HG03520 (cell line): ENCODE results near the gene PTPRK.
"Not testable (repeated sequence)": the region's sequence is repeated elsewhere in the genome, so short reads cannot be mapped to it uniquely, and the experiment has no call there.

ENCODE experiments used
- ATAC-seq: cut with Tn5 transposase; IDR thresholded peaks from one replicate; pipeline ENCODE4 v1.9.1; 2021; ENCODE audit warnings: mild to moderate bottlenecking, moderate library complexity; ENCODE audit not compliant: unreplicated experiment

The PTPRK gene

DNA sequence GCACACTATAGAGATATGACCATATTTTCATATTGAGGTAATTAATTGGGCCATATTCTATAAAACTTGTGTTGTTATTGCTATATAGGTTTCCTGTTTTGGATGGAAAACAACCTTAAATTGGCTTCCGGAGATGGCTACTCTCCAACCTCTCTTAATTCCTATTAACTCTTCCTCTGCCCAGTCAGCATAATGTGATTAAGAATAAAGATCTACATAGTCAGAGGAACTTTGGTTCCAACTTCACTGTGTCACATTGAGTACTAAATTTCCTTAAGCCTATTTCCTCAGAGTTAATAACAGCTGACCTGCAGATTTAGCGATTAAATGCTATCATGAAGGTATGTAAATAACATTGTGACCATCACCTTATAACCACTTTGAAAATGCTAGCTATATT lies 67.7 kb downstream of the PTPRK start:
- no peak for ATAC-seq

DNA sequence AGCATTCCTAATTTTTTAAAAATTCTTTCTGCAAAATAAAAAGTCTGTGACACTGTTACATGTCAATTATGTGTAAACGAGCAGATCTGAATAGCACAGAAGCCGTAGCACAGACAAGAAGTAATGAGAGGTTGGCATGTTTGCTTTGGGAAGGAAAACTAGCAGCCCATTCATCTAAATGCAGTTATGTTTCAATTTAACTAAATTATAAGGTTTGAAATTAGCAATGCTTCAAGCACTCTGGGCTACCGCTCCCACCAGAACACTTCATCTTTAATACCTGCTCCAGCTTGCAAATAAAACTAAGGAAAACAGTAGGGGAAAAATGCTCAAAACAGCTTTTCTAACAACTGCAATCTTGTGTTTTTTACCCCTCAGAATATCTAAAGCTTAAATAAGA lies 73.9 kb downstream of the PTPRK start:
- no peak for ATAC-seq

DNA sequence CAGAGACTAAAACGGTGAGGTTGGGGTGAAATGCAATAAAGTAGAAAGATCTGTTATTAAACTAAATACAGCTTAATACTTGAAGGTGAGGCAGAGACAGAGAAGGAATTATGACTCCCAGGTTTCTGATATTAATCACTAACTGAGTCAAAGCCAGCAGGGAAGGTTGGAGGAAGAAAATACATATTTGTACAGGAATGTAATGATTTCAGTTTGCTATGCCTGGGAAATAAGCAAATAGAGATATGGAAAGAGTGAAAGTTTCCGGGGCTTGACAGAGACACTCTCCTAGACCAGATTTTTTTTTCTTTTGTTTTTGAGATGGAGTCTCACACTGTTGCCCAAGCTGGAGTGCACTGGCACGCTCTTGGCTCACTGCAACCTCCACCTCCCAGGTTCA lies 76.8 kb downstream of the PTPRK start:
- no peak for ATAC-seq

DNA sequence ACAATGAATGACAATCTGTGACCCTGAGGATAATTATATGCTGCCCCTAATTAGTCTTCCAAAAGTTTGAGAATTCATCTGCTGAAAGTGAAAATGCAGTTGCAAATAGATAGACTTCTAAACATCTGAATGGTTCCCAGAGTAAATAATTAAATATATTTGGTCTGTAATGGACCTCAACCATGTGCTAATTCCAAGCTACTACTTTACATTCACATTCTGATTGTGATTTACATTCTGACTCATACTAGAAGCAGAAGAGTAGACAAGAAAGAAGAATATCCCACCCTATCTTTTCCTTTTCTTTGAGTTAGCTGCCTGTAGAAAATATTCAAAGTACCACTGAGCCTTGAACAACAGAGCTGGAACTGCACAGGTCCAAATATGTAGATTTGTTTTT lies 80.8 kb downstream of the PTPRK start:
- no peak for ATAC-seq

DNA sequence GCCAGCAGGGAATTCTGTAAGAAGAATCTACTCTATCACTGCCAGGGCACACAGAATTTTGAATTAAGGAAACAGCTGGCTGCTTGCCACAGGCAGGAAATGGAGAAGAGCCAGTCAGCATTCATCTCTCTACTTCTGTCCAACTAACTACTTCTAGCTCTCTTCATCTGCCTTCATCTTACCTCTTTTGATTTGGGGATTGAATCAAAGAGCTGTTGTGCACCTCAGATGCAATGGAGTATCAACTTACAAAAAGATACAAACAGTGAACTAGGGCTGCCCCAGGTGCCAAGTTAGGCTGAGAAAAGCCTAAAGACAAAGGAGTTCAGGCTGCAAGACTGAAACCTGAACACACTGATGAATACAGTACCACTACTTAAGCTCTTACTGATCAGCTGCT lies 82.0 kb downstream of the PTPRK start:
- no peak for ATAC-seq

DNA sequence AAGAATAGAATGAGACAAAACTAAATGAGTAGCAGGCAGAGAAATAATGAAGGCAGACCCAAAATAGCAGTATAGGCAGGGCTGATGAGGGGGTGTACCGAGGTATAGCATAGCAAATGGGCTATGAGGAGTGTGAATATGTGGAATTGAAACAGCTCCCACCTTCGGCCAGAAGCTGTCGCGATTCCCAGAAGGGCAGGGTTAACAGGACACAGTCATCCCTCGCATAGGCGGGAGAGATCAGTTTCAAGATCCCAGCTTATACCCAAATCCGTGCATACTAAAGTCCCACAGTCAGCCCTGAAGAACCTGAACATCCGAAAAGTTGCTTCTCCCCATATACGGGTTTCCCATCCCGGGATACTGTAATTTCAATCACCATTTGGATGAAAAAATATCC lies 82.7 kb downstream of the PTPRK start:
- ATAC-seq: no peak

DNA sequence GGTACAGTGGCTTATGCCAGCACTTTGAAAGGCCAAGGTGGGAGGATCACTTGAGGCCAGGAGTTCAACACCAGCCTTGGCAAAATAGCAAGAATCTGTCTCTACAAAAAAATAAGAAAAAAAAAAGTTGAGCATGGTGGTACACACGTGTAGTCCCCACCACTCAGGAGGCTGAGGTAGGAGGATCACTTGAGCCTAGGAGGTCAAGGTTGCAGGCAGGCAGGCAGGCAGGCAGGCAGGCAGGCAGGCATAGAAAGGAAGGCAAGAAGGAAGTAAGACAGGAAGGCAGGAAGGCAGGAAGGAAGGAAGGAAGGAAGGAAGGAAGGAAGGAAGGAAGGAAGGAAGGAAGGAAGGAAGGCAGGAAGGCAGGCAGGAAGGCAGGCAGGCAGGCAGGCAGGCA lies 85.6 kb downstream of the PTPRK start:
- ATAC-seq: not testable (repeated sequence)

DNA sequence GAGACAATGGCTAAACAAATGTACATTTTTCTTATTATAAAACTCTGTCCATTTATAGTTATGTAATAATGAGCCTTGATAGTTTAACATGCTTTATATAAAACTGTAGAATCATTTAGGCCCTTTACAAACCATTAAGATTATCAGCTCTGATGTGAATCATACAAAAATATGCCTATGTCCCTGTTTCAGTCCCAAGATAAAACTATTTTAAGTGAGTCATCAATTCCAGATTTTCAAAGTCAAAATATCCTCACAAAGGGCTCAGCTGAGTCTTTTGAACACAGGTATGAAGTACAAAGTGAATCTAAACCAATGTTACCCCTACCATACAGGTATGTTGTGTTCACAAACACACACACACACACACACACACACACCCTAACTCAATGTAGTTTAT lies 88.0 kb downstream of the PTPRK start:
- no peak for ATAC-seq

DNA sequence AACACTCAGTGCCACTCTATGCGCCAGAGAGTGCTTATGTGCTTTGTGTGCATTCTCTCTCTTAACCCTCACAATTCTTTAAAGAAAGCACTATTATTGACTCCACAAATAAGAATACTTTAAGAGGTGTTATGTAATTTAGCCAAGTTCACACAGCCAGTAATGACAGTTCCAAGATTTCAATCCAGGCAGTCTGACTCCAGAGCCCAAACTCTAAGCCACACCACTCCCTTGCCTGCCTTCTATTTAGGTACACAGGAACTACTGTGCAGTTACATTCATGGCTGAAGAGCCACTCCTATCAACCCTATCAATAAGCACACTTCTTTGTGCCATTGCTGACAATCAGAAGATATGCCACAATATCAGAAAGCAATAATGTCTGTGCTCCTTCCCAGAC lies 93.3 kb downstream of the PTPRK start:
- no peak for ATAC-seq

DNA sequence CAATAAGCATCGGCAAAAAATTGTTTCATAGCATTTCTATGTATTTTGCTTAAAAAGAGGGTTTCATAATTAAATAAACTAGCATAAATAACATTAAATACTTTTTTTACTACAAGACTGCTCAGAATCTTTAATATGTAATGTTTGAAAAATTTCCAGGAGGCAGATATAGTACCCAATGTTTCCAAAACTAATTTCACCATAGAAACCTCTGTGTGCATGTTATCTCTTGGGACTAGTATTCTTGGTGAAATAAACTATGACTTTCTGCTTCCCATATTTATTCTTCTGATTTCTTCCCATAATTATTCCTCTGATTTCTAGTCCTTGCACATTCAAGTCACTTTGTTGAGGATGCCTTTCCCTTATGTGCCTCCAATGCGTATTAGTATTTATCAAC lies 94.5 kb downstream of the PTPRK start:
- no peak for ATAC-seq

DNA sequence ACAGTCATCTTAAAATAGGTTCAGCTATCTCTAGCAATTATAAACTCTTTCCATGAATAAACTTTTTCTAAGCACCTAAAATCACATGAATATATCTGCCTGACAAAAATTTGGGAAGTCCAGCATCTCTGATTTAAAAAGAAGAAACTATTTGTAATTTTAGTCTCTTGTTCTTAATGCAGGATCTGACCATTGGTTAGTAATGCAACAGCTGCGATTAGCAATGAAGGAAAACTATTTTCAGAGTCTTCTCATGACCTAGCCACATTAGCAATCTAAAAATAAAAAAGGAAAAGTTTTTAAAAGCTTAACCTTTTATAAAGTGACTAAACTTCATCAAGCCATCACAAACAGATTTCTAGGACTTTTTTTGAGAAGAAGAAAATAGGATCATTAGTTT lies 97.5 kb downstream of the PTPRK start:
- ATAC-seq: no peak

DNA sequence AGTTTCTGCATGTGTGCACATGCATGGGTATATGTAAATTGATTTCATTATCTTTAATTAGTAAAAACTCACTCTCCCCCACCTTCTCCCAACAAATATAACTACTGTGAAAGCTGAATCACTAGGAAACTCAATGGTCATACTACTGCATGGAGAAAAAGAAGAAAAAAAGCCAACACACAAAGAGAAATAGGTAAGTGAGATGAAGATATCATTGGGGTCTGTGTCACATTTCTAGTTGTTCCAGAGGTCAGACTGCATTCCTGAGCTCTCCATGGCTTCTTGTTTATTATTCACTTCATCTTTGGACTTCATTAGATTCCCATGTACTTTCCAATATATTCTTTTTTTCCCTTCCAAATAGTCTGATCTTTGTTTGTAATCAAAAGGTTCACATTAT lies 98.2 kb downstream of the PTPRK start:
- ATAC-seq: no peak

DNA sequence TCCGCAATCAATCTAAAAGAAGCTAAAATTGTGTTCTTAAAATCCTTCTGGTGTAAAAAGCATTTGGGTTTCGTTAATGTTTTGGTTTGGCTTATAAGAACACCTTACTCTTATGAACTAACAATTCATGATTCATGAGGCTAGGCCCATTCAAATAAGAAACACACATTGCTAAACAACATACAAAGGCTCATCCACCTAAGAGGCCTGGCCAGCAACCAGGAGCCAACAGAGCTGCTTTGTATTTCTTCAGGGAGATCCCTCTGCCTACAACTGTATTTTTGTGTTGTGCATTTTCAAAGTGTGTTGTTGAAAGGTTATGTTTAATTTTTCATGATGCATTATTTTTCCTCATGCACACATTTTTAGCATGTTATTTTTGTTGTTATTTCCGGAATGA lies 98.6 kb downstream of the PTPRK start:
- no peak for ATAC-seq

DNA sequence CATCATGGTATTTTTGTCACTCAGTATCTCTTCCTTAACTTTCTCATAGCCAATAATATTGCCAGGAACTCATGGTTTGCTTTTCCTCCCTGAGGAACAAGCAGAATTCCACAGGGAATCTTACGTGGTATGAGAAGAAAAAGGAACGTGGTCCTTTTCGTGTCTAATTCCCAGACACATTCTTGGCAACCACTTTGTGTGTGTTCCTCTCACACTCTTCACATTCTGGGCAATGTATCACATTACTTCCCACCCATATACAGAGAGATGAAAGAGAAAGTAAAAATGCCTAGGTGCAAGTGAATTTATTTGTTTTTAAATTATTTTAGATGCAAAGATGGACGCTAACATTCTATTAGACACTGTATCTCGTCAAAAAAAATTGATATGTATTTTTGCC lies 102.7 kb downstream of the PTPRK start:
- no peak for ATAC-seq

DNA sequence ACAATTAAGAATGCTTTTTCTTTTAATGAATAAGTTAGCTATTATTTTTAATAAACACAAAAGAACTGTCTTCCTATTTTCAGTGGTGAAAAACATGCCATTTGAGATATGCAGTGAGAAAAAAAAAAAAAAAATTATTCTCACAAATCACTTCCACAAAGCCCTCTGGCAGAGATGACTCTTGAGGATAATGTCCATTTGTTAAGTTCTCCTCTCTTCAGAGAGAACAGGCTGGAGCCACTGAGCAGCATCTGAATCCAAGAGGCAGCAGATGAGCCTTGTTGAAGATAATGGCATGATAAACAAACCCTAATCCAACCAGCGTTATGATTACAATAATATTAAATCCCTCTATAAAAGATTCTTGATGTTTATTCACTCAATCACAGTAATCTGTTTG lies 105.0 kb downstream of the PTPRK start:
- ATAC-seq: no peak

DNA sequence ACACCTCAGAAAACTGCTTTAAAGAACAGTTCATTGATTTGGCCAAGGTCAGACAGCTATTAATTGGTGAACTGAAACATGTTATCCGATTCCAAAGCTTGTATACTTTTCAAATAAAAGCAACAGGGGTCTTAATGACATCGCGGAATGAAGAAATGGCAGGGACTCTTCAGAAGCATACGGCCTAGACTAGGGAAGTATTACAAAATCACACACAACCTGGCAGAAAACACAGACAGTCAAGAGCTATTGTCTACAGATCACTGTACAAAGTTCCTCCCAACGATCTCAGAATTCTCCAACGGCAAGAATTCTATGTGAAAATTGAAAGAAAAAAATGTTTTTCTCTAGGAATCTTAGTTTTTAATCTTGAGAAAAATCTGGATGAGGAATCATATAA lies 105.5 kb downstream of the PTPRK start:
- no peak for ATAC-seq

DNA sequence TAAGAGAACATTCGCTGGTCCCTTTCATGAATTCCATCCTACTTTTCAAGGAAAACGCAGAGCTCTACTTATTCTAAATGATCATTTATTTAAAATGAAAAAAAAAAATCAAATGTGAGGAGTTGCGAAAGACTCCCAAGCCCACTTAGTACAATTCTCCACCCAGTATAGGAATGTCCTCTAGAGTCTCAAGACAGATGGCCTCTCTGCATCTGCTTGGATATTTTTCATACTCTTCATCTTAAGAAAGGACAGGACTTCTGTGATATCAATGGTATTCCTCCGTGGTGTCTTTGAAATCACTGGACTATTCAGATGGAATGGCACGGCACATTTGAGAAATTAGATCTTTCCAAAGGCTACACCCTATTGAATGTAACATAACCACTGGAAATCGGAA lies 107.1 kb downstream of the PTPRK start:
- ATAC-seq: no peak

DNA sequence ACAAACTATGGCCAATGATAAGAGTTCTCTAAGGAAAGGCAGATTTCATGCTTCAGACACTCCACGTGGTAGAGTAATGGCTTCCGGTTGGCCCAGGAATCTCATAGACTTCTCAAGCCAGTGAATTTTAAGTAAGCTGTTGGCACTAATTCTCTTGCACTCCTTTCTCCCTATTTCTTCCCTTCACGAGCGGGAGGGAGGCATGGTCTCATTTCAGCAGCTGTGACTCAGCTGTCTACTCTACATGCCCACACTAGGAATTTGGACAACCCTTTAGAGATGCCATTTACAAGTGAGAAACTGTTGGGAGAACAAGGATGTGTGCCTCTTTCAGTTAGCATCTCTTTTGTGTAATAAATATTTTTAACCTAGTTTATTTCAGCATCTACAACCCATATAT lies 107.7 kb downstream of the PTPRK start:
- no peak for ATAC-seq

DNA sequence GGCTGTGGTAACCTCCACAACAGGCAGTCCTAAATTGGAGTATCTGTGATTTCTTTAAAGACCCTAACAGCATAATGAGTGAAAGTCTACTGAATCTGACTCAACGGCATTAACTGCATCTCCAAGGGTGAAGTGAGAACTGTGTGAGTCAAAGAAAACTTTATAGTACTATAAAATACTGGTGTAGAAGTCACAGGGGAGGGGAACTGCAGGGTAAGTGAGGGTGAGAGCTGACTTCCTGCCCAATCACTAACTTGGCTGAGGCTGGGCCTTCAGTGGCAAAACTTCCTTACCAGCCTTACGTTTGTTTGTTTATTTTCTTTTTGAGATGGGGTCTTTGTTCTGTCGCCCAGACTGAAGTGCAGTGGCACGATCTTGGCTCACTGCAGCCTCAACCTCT lies 109.8 kb downstream of the PTPRK start:
- ATAC-seq: no peak

DNA sequence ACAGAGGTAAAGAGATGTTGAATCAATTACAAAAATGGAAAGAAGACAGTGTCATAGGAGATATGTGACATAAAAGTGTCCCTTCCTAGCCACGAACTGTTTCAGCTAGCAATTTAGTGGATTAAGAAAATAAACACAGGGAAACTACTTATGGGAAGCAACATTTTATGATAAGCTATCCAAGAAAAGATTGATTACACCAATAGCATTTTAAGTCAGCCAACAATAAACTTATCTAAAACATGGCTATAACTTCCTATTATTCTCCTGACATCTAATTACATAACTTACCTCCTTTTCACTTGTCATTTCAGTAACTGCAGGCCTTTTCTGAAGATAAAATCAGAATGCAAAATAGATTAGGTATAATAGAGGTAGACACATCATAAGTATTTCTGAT lies 111.4 kb downstream of the PTPRK start:
- no peak for ATAC-seq

DNA sequence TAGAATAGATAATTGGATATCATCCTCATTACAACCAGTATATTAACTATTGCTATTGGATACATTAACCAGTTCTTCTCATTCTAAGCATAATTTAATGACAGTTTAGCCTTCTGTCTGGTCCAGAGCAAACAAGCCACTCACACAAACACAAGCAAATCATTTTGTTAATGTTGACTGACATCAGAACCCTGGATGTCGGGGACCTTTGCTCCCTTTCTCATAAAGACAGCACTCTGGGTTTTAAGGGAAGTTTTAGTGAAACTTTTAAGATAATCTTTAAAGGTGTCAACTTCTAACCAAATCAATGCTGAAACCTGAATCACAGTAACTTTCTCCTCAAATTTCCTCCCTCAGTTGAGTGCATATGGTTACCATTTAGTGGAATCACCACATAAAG lies 113.9 kb downstream of the PTPRK start:
- ATAC-seq: no peak

DNA sequence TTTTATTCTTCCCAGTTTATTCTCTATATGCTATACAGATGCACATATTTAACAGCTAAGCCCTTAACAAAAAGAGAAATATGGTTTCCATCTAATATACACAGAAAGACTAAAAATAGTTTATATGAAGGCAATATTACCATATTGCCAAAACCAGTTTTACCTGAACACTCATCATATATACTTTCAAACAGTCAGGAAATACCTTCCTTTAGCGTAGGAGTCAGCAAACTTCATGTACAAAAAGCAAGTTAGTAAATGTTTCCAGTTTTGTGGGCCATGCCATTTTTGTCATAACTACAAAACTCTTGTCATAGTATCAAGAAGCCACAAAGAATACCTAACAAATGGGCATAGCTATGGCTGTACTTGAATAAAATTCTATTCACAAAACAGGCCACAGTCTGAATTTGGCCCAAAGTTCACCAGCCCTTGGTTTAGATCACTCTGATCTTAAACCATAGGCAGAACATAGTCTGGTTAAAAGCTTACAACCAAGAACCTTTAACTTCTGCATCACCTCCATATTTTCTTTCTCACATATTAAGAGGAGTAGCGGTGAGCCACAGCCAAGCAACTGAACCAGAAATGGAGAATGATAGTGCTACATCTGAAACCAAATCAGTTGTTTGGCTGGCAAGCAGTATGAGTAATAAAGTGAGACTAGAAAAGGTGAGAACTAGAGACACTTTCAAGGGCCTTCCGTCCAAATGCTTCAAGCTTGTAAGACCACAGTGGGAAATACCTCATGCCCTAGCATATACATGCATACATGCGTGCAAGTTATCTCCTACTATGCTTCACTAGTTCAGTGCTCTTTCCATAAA lies 116.6 kb downstream of the PTPRK start:
- no peak for ATAC-seq

DNA sequence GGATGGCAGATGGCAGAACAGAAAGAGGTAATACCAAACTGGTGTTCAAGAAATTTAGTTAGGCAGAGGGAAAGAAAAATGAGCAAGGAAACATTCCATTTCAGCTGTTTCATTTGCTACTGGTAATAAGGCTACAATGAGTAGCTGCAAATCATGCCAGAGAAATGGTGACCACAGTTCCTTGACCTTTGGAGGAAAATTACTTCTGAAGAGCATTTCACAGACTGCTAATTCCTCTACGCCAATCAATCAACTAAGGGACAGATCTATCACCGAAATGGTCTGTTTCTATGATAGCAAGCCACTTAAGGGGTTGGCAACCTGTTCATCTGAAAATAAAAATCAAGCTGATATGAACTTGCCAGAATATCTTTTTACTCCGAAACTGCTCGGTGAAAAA lies 119.5 kb downstream of the PTPRK start:
- no peak for ATAC-seq
